GM12878 (cell line): ENCODE data around the gene C19orf73. TPM values are rescaled to one million over a fixed set of nuclear protein-coding genes. Genes with fewer than 3 reads are reported as not detected.

Source experiments
- BACH1 ChIP-seq: fragments of 450-650 bp; IDR thresholded peaks from 2 replicates; pipeline ENCODE4 v1.6.1; 2017; ENCODE audit warnings: mild to moderate bottlenecking, borderline replicate concordance
- CBX5 ChIP-seq: sonication (generic); IDR thresholded peaks from 2 replicates; pipeline ENCODE4 v1.6.1; 2016; ENCODE audit warnings: low read depth, moderate library complexity, mild to moderate bottlenecking, inconsistent platforms
- SIX5 ChIP-seq: IDR thresholded peaks from 2 replicates; pipeline ENCODE4 v1.6.1; 2011; ENCODE audit warnings: mild to moderate bottlenecking, low read depth, low read length, moderate library complexity; ENCODE audit not compliant: severe bottlenecking
- polyA plus RNA-seq, 11 experiments: library from polyadenylated mRNA; depleted of rRNA in 4 of 11; unstranded in 6 of 11; stranded (reverse) in 5 of 11; fragments of >200 nt; fragmentation: Nextera tagmentation in 4 of 11; fragmentation: Illumina TruSeq in 1 of 11; extraction: Ambion mirVana in 4 of 11; extraction: Trizol in 1 of 11; gene quantifications; 1 replicate in 1 of 11; 2 replicates in 10 of 11; pipeline versions ENCODE4 v1.2.1 to v1.2.3, GENCODE V29; 2011 to 2016; ENCODE audit warnings: inconsistent platforms in 2 of 11, missing spikeins in 2 of 11, low read depth in 1 of 11
- total RNA-seq, 4 experiments: library from RNA; depleted of rRNA in 3 of 4; stranded (reverse); fragments of >200 nt in 3 of 4; fragmentation: Illumina TruSeq in 1 of 4; extraction: Trizol in 1 of 4; gene quantifications; 2 replicates each; pipeline versions ENCODE4 v1.2.1 to v1.2.3, GENCODE V29; 2013 to 2021
- TF ChIP-seq, protein P1 (sequence below): fragments of 450-650 bp; IDR thresholded peaks from 2 replicates; pipeline ENCODE4 v1.6.1; 2017; ENCODE audit warnings: mild to moderate bottlenecking, low read depth, inconsistent platforms; ENCODE audit not compliant: poor library complexity, severe bottlenecking
- TF ChIP-seq, protein P2 (sequence below): fragments of 450-650 bp; IDR thresholded peaks from 2 replicates; pipeline ENCODE4 v1.6.1; 2017; ENCODE audit warnings: borderline replicate concordance
- TF ChIP-seq, protein P3 (sequence below): IDR thresholded peaks from 2 replicates; pipeline ENCODE4 v1.6.1; 2012; ENCODE audit warnings: low read depth, low read length, improper control_type of control experiment

C19orf73 gene
- total and polyA plus RNA-seq, 10 of the 15 experiments (the other 5 are each of a cell fraction or from before 2014, with no cell fraction given) = 0.20 to 2.0 (median 0.80) TPM

DNA sequence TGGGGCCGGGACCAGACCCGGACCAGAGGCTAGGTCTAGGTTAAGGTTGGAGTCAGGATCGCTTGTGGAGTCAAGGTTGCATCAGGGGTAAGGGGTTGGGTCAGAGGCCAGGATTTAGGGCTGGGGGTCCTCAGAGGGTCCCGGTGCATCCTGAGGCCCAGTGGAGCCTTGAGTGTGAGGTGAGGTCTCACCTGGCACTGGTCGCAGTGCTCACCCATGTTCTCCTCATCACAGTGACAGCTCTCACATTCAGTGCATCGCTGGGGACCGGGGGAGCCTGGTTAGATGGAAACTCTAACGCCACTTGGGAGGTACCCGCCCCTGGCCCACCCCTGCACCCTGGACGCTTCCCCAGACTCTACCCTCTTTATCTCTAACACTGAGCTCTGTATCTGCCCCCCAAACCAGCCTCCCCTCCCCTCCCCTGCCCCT, 33.2 kb upstream of the C19orf73 start (continued):
- TF ChIP-seq, protein P1, sequence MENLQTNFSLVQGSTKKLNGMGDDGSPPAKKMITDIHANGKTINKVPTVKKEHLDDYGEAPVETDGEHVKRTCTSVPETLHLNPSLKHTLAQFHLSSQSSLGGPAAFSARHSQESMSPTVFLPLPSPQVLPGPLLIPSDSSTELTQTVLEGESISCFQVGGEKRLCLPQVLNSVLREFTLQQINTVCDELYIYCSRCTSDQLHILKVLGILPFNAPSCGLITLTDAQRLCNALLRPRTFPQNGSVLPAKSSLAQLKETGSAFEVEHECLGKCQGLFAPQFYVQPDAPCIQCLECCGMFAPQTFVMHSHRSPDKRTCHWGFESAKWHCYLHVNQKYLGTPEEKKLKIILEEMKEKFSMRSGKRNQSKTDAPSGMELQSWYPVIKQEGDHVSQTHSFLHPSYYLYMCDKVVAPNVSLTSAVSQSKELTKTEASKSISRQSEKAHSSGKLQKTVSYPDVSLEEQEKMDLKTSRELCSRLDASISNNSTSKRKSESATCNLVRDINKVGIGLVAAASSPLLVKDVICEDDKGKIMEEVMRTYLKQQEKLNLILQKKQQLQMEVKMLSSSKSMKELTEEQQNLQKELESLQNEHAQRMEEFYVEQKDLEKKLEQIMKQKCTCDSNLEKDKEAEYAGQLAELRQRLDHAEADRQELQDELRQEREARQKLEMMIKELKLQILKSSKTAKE = no peak
- TF ChIP-seq CBX5 (no peak), SIX5 (no peak), BACH1 (no peak)
- TF ChIP-seq, protein P2, sequence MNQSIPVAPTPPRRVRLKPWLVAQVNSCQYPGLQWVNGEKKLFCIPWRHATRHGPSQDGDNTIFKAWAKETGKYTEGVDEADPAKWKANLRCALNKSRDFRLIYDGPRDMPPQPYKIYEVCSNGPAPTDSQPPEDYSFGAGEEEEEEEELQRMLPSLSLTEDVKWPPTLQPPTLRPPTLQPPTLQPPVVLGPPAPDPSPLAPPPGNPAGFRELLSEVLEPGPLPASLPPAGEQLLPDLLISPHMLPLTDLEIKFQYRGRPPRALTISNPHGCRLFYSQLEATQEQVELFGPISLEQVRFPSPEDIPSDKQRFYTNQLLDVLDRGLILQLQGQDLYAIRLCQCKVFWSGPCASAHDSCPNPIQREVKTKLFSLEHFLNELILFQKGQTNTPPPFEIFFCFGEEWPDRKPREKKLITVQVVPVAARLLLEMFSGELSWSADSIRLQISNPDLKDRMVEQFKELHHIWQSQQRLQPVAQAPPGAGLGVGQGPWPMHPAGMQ = no peak
- TF ChIP-seq, protein P3, sequence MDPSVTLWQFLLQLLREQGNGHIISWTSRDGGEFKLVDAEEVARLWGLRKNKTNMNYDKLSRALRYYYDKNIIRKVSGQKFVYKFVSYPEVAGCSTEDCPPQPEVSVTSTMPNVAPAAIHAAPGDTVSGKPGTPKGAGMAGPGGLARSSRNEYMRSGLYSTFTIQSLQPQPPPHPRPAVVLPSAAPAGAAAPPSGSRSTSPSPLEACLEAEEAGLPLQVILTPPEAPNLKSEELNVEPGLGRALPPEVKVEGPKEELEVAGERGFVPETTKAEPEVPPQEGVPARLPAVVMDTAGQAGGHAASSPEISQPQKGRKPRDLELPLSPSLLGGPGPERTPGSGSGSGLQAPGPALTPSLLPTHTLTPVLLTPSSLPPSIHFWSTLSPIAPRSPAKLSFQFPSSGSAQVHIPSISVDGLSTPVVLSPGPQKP = no peak
